ENCODE measurements around the gene LDLRAD4. TPM values are rescaled to one million over a fixed set of nuclear protein-coding genes. Genes with fewer than 3 reads are reported as not detected.

The LDLRAD4 gene
- polyA plus RNA-seq, 1 of the 3 experiments (the other 2 are of a cell fraction): 0.16 TPM

GRCh38 chr18:13394801-13395200, 176.2 kb downstream of the LDLRAD4 start (continued):
- no peak for TF ChIP-seq EP300 (IDR thresholded peaks at IDR 0.05; ENCODE audit: borderline replicate concordance in 1 of 2, low read depth in 1 of 2, low read length in 1 of 2)

- TF ChIP-seq TEAD4 (IDR thresholded peaks at IDR 0.05; ENCODE audit: borderline replicate concordance, insufficient read depth): no peak
- ChIA-PET POLR2A (no interaction called here), CTCF (interaction anchor here (0.9 kb wide), 1 partner anchor 10 kb away, joined by 3 read pairs; no protein-coding TSS in a partner anchor)
- no peak overlapping the region for H3K9ac ChIP-seq
- H3K4me2 ChIP-seq: no peak overlapping the region
- no peak overlapping the region for H2AFZ ChIP-seq (ENCODE audit: low read depth)
- WGBS (ENCODE audit: low lambda C conversion rate): 94% methylated on average over 22 of the region's 22 CpGs
- no peak overlapping the region for H3K27ac ChIP-seq (ENCODE audit: low read depth in 2 of 2, low read length in 1 of 2)
- DNase-seq: no peak
- H3K36me3 ChIP-seq (replicated peaks in 1 of 2; ENCODE audit: control insufficient read depth in 1 of 2, insufficient read depth in 2 of 2, low read length in 1 of 2): no peaks in the 10 kb centered on the region
- H3K79me2 ChIP-seq (ENCODE audit: insufficient read depth): no peaks in the 10 kb centered on the region
- no peaks in the 10 kb centered on the region for H3K9me2 ChIP-seq
- peaks cover 0 to 10% of the 10 kb centered on the region in 2 experiments; a peak in 1 of 4 replicates for H3K4me1 ChIP-seq (ENCODE audit: control insufficient read depth in 1 of 2, insufficient read depth in 2 of 2, low read depth in 1 of 2, low read length in 1 of 2)
- H3K9me3 ChIP-seq: no peaks in the 10 kb centered on the region
- no peaks in the 10 kb centered on the region for H3K27me3 ChIP-seq (ENCODE audit: insufficient read depth)
- no peaks in the 10 kb centered on the region for H3F3A ChIP-seq (replicated peaks; ENCODE audit: insufficient read depth)
- H4K20me1 ChIP-seq (ENCODE audit: insufficient read depth): no peaks in the 10 kb centered on the region
- no peak overlapping the region for H3K4me3 ChIP-seq (ENCODE audit: low read depth in 2 of 2, low read length in 1 of 2)
These were observed 177.0 kb downstream of the LDLRAD4 start for GRCh38 chr18:13395577-13395976.

DNA sequence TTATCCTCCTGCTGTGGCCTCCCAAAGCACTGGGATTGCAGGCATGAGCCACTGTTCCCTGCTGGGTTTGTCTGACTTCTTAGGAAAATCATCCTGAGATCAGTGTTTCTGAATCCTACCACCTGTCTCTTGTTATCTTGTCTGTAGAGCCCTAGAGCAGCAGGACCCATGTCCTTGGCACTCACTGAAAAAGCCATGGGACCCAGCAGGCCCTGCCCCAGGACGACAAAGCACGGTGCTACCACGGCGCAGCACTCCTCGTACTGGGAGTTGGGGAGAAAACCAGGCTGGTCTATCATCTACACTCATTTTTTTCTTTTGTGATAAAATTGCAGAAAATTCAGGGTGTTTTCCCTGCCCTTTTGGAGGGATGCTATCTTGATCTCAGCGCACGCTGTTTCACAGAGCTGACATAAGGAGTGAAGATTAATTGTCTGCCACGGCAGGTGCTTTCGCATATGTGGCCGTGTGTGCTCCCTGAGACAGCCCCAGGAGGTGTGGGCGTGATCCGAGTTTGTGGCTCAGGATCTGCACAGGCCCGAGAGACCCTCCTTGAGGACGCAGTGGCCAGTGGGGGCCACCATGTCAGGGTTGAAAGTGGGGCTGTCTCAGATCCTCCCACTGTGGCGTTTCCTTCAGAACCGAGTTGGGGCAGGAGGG, 179.1 kb downstream of the LDLRAD4 start:
- DNase-seq: no peak
- Histone ChIP-seq H3F3A (replicated peaks; ENCODE audit: insufficient read depth) (no peaks in the 10 kb centered on the region), H3K9me3 (no peaks in the 10 kb centered on the region), H3K4me3 (ENCODE audit: low read depth in 2 of 2, low read length in 1 of 2) (no peak overlapping the region), H4K20me1 (ENCODE audit: insufficient read depth) (no peaks in the 10 kb centered on the region), H3K4me1 (ENCODE audit: control insufficient read depth in 1 of 2, insufficient read depth in 2 of 2, low read depth in 1 of 2, low read length in 1 of 2) (peaks cover 0 to 10% of the 10 kb centered on the region in 2 experiments; a peak in 1 of 4 replicates), H3K4me2 (no peak overlapping the region), H2AFZ (ENCODE audit: low read depth) (no peak overlapping the region), H3K9me2 (no peaks in the 10 kb centered on the region), H3K27me3 (ENCODE audit: insufficient read depth) (no peaks in the 10 kb centered on the region), H3K27ac (ENCODE audit: low read depth in 2 of 2, low read length in 1 of 2) (no peak overlapping the region), H3K9ac (no peak overlapping the region), H3K79me2 (ENCODE audit: insufficient read depth) (no peaks in the 10 kb centered on the region), H3K36me3 (replicated peaks in 1 of 2; ENCODE audit: control insufficient read depth in 1 of 2, insufficient read depth in 2 of 2, low read length in 1 of 2) (no peaks in the 10 kb centered on the region)
- ChIA-PET POLR2A (no interaction called here), CTCF (no interaction called here)
- 73% methylated on average over 13 of the region's 16 CpGs for WGBS (ENCODE audit: low lambda C conversion rate)
- TF ChIP-seq CHD2 (IDR thresholded peaks at IDR 0.05; ENCODE audit: low read length, partially characterized antibody): no peak
- TF ChIP-seq USF1 (IDR thresholded peaks at IDR 0.05; ENCODE audit: borderline replicate concordance, low read depth): no peak
- TF ChIP-seq MEF2A (IDR thresholded peaks at IDR 0.05; ENCODE audit: borderline replicate concordance, low read depth): no peak
- TF ChIP-seq MAX (IDR thresholded peaks at IDR 0.05; ENCODE audit: low read depth): no peak
- no peak for TF ChIP-seq JUND (IDR thresholded peaks at IDR 0.05)

GRCh38 chr18:13398631-13399030, 180.1 kb downstream of the LDLRAD4 start:
- Histone ChIP-seq H2AFZ (ENCODE audit: low read depth) (no peak overlapping the region), H3K4me2 (no peak overlapping the region), H3K9ac (no peak overlapping the region), H3K27me3 (ENCODE audit: insufficient read depth) (no peaks in the 10 kb centered on the region), H3K36me3 (replicated peaks in 1 of 2; ENCODE audit: control insufficient read depth in 1 of 2, insufficient read depth in 2 of 2, low read length in 1 of 2) (no peaks in the 10 kb centered on the region), H3F3A (replicated peaks; ENCODE audit: insufficient read depth) (no peaks in the 10 kb centered on the region), H3K4me1 (ENCODE audit: control insufficient read depth in 1 of 2, insufficient read depth in 2 of 2, low read depth in 1 of 2, low read length in 1 of 2) (peaks cover 0 to 10% of the 10 kb centered on the region in 2 experiments; a peak in 1 of 4 replicates), H3K27ac (ENCODE audit: low read depth in 2 of 2, low read length in 1 of 2) (no peak overlapping the region), H3K9me3 (no peaks in the 10 kb centered on the region), H3K4me3 (ENCODE audit: low read depth in 2 of 2, low read length in 1 of 2) (no peak overlapping the region), H3K9me2 (no peaks in the 10 kb centered on the region), H3K79me2 (ENCODE audit: insufficient read depth) (no peaks in the 10 kb centered on the region), H4K20me1 (ENCODE audit: insufficient read depth) (no peaks in the 10 kb centered on the region)
- DNase-seq: no peak
- CTCF ChIA-PET: no interaction called here
- POLR2A ChIA-PET: no interaction called here
- 81% methylated on average over 3 of the region's 11 CpGs for WGBS (ENCODE audit: low lambda C conversion rate)
- TF ChIP-seq MXI1 (IDR thresholded peaks at IDR 0.05; ENCODE audit: low read depth, low read length): no peak
- TF ChIP-seq GABPA (IDR thresholded peaks at IDR 0.05; ENCODE audit: low read depth): no peak
- TF ChIP-seq SMC3 (IDR thresholded peaks at IDR 0.05; ENCODE audit: low read depth, low read length): no peak
- no peak for TF ChIP-seq ELF1 (IDR thresholded peaks at IDR 0.05)
- no peak for TF ChIP-seq EZH2phosphoT487 (IDR thresholded peaks at IDR 0.05; ENCODE audit: borderline replicate concordance, low read depth)
- TF ChIP-seq RXRA (IDR thresholded peaks at IDR 0.05; ENCODE audit: borderline replicate concordance, low read depth): no peak
- TF ChIP-seq CTCF (IDR thresholded peaks at IDR 0.05): no peak
- TF ChIP-seq NFIC (IDR thresholded peaks at IDR 0.05; ENCODE audit: borderline replicate concordance): no peak
- no peak for TF ChIP-seq RFX5 (IDR thresholded peaks at IDR 0.05; ENCODE audit: low read length)
- TF ChIP-seq FOSL2 (IDR thresholded peaks at IDR 0.05; ENCODE audit: borderline replicate concordance, low read depth): no peak
- TF ChIP-seq, protein P1, sequence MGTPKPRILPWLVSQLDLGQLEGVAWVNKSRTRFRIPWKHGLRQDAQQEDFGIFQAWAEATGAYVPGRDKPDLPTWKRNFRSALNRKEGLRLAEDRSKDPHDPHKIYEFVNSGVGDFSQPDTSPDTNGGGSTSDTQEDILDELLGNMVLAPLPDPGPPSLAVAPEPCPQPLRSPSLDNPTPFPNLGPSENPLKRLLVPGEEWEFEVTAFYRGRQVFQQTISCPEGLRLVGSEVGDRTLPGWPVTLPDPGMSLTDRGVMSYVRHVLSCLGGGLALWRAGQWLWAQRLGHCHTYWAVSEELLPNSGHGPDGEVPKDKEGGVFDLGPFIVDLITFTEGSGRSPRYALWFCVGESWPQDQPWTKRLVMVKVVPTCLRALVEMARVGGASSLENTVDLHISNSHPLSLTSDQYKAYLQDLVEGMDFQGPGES (IDR thresholded peaks at IDR 0.05; ENCODE audit: low read depth, low read length): no peak

All from SK-N-SH (cell line).